HG02623 (cell line): Measurements from ENCODE around the gene PRRT4.

Experiments
- ATAC-seq: cut with Tn5 transposase; IDR thresholded peaks from one replicate; pipeline ENCODE4 v1.9.1; 2021; ENCODE audit warnings: moderate library complexity; ENCODE audit not compliant: unreplicated experiment

The PRRT4 gene

GRCh38 chr7:128361411-128362379 lies at the start of gene PRRT4:
Gene PRRT4 (minus strand): TSS chr7:128361690.
- no peak for ATAC-seq

- ATAC-seq: no peak
These were observed 48.9 kb upstream of the PRRT4 start for GRCh38 chr7:128410451-128410753.

DNA sequence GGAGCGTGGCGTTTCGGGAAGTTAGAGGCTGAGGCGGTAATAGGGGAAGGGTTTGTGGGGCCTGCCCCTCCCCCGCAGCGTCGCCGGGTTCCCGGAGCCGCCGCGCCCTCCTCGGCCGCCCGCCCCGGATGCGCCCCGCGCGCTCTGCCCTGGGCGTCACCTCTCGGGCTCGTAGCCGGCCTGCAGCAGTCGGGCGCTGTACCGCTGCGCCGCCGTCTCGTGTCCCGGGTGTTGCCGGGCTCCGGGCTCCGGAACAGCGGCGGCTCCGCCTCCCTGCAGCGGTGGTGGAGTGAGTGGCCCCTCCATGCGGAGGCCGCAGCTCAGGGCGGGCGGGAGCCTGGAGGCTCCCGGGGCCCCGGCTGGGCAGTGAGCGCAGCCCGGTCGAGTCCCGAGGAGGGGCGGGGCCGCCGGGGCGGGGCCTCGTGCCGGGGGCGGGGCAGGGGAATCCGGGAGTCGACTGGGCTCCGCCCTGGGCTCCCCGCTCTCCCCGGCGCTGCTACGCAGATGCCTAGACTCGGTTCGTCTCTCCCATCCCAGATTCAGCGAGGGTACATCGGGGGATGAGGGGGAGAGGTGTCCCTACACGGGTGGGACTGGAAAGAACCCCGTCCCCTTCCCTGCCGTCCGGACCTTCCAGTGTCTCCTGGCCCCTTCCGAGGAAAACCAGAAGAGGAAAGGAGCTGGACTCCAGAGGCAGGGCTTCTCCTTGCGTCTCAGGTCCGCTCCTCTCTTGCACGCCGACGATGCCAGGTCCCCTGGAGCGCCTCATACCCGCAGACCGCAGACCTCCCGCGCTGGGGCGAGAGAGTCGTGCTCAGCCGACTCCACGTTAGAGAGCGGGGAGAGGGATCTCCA lies 48.3 kb upstream of the PRRT4 start, which contains the start of gene IMPDH1:
TSS of gene IMPDH1 (minus strand) at position 387 of the 855 bp plus-strand sequence. CDS start at position 306, 81 bp downstream.
- peak; percentile 76 for ATAC-seq

GRCh38 chr7:128408709-128409595 lies 47.5 kb upstream of the PRRT4 start:
- no peak for ATAC-seq

DNA sequence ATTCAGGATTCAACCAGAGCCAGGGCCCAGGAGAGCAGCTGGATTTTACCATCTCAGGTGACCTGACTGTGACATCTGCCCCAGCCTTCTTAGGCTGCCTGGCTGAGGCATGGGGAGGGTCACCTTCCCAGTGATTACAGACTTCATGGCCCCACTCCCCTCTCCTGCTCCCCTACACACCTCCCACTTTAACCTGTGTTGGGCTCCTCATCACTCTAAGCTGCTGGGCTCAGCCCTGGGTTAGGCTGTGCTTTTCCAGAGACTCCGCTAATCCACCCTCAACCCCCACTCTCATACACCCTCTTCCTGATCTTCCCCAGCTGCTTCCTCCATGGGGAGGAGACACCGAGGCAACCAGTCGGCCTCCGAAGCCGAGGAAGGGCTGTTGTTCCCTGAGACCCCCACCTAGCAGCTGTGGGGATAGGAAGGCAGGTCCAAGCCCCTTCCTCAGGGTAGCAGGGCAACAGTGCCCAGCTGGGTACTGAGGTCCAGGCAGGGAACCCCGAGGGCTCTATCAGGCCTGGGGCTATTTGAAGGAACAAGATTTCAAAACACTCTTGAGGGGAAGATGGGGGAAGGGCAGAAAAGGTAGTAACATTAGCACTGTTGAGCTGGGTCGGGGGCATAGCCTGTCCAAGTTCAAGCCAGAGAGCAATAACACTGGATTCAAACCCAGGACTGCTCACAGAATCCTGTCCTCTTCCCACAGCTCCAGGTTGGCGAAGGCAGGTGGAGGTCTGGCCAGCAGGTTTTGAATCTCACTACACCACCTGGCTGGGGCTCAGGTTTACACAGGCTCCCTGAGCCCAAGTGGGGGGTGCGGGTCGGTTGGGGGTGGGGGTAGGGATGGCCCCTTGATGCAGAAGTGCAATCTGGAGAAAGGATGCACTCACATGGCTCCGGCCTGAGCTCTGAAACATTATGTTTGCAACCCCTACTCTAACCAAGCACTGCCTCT lies 46.5 kb upstream of the PRRT4 start:
- ATAC-seq: no peak

DNA sequence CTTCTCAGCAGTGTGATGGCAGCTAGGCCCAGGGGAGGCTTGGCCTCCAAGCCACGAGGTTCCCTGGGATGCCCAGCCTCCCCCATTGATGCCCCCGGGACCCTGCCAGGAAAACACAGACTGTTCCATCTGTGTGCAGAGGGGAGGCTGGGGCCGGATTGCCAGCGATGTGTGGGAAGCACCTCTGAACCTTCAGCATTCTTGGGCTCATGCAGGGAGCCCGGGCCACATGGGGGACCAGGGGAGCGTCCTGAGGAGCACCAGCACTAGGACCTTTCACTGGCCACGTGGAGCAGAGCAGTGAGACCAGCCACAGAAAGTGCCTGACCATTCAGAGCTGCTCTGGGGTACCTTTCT lies 45.7 kb upstream of the PRRT4 start:
- no peak for ATAC-seq

DNA sequence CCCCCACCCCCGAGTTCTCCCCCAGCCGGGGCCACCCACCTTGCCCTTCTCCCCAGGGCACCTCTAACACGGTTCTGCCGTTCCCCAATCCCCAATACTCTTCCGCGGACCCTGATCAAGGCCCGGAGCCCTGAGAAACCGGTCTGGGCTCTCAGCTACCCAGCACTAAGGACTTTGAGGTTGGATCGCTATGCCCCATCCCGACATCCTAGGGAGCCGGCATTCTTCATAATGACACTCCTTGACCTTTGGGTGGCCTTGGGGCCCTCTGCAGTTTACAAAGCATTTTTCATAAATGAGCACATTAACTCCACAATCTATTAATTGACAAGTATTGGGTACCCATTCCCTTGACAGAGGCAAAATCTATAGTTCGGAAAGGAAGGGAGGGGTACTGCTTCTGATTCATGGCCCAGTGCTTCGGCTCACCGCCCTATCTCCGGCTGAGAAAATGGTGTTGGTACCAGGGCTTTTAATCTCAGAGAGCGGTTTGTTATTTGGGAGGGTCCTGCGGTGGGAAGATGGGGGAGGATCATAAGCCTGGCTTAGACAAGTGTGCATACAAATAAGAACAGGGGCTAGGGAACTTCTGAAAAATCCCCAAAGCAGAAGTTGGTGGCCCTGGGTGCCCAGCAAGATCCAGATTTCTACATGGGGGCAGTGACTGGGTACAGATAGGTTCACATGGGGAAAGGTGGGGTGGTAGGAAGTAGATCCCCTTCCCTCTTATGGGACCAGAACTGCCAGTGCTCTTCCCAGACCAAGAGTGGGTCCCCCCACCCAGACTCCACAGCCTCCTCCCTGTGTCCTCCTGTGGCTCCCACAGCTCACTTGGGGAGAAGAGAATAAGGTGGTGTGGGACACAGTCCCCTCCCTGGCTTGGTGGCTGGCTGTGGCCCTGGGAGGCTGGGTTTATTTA lies 45.1 kb upstream of the PRRT4 start:
- no peak for ATAC-seq

GRCh38 chr7:128405471-128406313 lies 44.2 kb upstream of the PRRT4 start:
- ATAC-seq: no peak

DNA sequence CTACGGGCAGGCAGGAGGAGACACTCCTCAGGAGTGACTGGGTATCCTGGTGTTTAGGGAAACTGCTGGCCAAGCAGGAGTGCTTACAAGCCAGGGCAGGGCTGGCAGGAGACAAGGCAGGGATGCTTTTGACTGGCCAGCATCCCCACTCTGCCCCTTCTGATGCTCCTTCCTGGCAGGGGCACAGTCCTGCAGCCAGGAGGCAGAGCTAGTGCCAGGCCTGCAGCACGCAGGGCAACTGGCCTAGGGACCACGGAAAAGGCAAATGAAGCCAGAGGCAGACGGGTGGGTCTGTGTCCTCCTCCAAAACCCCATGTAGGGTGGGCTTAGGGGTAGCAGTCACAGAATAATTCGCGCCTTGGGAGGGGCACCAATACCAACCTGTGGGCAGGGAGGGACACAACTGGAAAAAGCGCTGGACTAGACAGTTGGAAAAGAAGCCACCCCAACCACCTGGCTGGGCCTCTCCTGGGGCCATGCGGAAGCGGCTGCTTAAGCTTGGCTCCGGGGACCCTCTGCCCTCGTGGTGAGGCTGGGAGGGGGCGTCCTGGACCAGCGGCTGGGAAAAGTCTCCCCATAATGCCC lies 43.5 kb upstream of the PRRT4 start:
- ATAC-seq: no peak

GRCh38 chr7:128404143-128404681 lies 42.7 kb upstream of the PRRT4 start:
- no peak for ATAC-seq

GRCh38 chr7:128403676-128404075 lies 42.2 kb upstream of the PRRT4 start:
- ATAC-seq: no peak

DNA sequence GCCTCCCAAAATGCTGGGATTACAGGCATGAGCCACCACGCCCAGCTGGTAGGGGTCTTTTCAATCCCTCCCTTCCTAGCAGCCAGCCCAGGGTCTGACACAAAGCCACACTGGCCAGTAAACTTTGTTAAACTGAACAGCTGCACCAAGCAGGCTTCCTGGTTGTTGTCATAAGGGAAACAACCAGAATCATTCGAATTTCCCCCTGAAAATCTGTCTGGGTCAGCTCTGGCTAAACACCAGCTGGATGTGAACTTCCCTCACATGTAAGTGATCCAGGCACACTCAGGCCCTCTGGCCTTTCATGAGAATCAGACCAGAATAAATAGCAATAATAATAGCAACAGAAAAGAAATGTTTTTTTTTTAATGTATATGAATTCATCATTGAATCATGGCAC lies 40.9 kb upstream of the PRRT4 start:
- ATAC-seq: no peak

GRCh38 chr7:128400566-128400965 lies 39.1 kb upstream of the PRRT4 start:
- ATAC-seq: no peak

- ATAC-seq: no peak
These were observed 38.5 kb upstream of the PRRT4 start for GRCh38 chr7:128399991-128400390.

DNA sequence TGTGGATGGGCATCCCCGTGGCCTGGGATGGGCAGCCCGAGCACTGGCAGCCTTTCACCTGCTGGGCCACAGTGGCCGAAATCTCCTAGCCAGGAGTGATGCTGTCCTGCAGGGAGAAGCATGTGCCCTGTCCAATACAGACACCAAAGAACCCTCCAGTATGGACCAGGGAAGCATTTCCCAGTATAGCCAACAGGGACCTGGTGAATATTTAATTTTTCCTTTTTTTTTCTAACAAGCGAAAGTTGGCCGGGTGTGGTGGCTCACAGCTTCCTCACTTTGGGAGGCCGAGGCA lies 37.3 kb upstream of the PRRT4 start:
- ATAC-seq: no peak

DNA sequence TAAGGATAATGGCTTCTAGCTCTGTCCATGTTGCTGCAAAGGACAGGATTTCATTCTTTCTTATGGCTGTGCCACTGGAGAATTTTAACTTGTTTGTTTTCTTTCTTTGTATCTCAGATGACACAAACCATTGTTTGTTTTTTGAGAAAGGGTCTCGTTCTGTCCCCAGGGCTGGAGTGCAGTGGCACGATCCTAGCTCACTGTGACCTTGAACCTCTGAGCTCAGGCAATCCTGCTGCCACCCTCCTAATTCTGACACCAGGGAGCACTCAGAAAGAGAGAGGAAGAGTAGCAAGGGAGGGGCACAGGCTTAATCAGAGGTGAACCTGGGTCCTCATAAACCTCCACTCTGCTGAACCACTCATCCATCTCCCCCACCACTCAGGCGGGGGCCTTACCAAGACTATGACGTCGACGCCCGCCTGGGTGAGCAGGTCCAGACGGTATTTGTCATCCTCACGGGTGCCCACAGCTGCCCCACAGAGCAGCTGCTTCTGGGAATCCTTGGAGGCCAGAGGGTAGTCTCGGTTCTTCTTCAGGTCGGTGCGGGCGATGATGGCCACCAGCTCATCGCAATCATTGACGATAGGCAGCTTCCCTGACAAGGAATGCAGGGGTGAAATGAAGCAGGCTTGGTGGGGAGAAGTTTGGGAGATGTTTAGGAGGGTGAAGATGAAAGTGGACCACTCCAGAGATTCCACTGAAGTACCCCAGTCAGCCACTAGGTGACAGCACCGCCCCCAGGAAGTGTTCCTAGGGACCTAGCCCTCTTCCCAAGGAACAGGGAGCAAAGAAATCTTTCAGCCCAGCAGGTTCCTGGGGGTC lies 36.7 kb upstream of the PRRT4 start:
- ATAC-seq: no peak

GRCh38 chr7:128396357-128396756 lies 34.9 kb upstream of the PRRT4 start:
- ATAC-seq: no peak
